HepG2 (cell line): ENCODE data around the gene CBX6. TPM values are rescaled to one million over a fixed set of nuclear protein-coding genes. Genes with fewer than 3 reads are reported as not detected.

Source experiments
- GABPA ChIP-seq, 2 experiments: IDR thresholded peaks; 2 replicates each; pipeline ENCODE4 v1.6.1; 2011 to 2016; ENCODE audit warnings: low read depth in 2 of 2, low read length in 1 of 2, missing biosample characterization in 1 of 2, missing genetic modification characterization in 1 of 2
- GLI4 ChIP-seq: sonication (generic); formaldehyde crosslinking; IDR thresholded peaks from 2 replicates; pipeline ENCODE4 v1.5.1; 2020; ENCODE audit warnings: missing genetic modification reagents, mild to moderate bottlenecking, moderate library complexity, borderline replicate concordance
- KDM3A ChIP-seq: IDR thresholded peaks from 2 replicates; pipeline ENCODE4 v1.6.1; 2018; ENCODE audit warnings: low read depth, missing compliant biosample characterization
- RARA ChIP-seq: IDR thresholded peaks from 2 replicates; pipeline ENCODE4 v1.6.1; 2016; ENCODE audit warnings: missing genetic modification reagents, missing compliant biosample characterization
- TCF12 ChIP-seq, 2 experiments: fragments of 450-650 bp in 1 of 2; sonication (generic) in 1 of 2; formaldehyde crosslinking in 1 of 2; IDR thresholded peaks; 2 replicates each; pipeline versions ENCODE4 v1.6.1 to v1.8.0; 2017 to 2022; ENCODE audit warnings: antibody characterized with exemption in 1 of 2, mild to moderate bottlenecking in 1 of 2, missing genetic modification reagents in 1 of 2, moderate library complexity in 1 of 2
- ZMYM2 ChIP-seq: sonication (generic); formaldehyde crosslinking; IDR thresholded peaks from 2 replicates; pipeline ENCODE4 v1.8.0; 2022; ENCODE audit warnings: mild to moderate bottlenecking, missing genetic modification reagents
- polyA plus RNA-seq, 8 experiments: library from polyadenylated mRNA; depleted of rRNA in 3 of 8; stranded (reverse) in 7 of 8; unstranded in 1 of 8; fragments of >200 nt; fragmentation: Illumina TruSeq in 4 of 8; extraction: Trizol in 4 of 8; gene quantifications; 2 replicates each; pipeline versions ENCODE4 v1.2.1 to v1.2.3, GENCODE V29; 2011 to 2016; ENCODE audit warnings: low read depth in 4 of 8, missing spikeins in 1 of 8, mixed read lengths in 1 of 8; ENCODE audit not compliant: insufficient read depth in 1 of 8
- total RNA-seq, 5 experiments: library from RNA; depleted of rRNA; stranded (reverse); fragments of >200 nt; fragmentation: Illumina TruSeq; extraction: Trizol; gene quantifications; 2 replicates each; pipeline ENCODE4 v1.2.3, GENCODE V29; 2016; ENCODE audit warnings: low read depth in 1 of 5
- TF ChIP-seq, protein P1 (sequence below): sonication (generic); formaldehyde crosslinking; IDR thresholded peaks from 2 replicates; pipeline ENCODE4 v1.4.0; 2020; ENCODE audit warnings: missing genetic modification reagents, borderline replicate concordance
- TF ChIP-seq, protein P2 (sequence below): IDR thresholded peaks from 2 replicates; pipeline ENCODE4 v1.6.1; 2012; ENCODE audit warnings: inconsistent platforms
- TF ChIP-seq, protein P3 (sequence below): IDR thresholded peaks from 2 replicates; pipeline ENCODE4 v1.6.1; 2016; ENCODE audit warnings: missing genetic modification reagents, missing compliant biosample characterization

Gene CBX6
- total and polyA plus RNA-seq, 2 of the 13 experiments (the other 11 are each of a cell fraction or from before 2014, with no cell fraction given): 1.7 to 6.5 TPM

DNA sequence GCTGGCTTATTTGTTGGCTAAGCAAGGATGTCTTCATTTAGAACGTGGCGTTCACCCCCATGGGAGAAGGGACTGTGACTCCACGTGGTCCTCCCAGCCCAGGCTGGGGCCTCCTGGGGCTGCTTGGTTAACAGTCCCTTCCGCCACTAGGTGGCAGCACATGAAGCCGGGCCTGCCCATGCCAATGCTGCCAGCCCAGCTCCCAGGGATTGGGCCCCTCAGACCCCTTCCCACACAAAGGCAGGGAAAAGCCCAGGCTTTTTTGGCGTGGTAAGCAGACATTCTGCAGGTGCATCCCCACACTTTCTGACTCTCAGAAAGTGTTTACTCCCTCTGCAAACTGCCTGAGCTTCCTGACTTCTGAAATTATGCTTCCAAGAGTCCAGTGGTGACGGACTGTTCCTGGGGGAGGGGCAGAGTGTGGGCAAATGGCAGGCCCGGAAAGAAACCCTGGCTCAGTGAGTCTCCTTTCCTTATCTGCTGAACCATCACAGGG, 3.1 kb downstream of the CBX6 start (continued):
- TF ChIP-seq, protein P1, sequence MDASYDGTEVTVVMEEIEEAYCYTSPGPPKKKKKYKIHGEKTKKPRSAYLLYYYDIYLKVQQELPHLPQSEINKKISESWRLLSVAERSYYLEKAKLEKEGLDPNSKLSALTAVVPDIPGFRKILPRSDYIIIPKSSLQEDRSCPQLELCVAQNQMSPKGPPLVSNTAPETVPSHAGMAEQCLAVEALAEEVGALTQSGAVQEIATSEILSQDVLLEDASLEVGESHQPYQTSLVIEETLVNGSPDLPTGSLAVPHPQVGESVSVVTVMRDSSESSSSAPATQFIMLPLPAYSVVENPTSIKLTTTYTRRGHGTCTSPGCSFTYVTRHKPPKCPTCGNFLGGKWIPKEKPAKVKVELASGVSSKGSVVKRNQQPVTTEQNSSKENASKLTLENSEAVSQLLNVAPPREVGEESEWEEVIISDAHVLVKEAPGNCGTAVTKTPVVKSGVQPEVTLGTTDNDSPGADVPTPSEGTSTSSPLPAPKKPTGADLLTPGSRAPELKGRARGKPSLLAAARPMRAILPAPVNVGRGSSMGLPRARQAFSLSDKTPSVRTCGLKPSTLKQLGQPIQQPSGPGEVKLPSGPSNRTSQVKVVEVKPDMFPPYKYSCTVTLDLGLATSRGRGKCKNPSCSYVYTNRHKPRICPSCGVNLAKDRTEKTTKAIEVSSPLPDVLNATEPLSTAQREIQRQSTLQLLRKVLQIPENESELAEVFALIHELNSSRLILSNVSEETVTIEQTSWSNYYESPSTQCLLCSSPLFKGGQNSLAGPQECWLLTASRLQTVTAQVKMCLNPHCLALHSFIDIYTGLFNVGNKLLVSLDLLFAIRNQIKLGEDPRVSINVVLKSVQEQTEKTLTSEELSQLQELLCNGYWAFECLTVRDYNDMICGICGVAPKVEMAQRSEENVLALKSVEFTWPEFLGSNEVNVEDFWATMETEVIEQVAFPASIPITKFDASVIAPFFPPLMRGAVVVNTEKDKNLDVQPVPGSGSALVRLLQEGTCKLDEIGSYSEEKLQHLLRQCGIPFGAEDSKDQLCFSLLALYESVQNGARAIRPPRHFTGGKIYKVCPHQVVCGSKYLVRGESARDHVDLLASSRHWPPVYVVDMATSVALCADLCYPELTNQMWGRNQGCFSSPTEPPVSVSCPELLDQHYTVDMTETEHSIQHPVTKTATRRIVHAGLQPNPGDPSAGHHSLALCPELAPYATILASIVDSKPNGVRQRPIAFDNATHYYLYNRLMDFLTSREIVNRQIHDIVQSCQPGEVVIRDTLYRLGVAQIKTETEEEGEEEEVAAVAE (CRISPR knock-in tag): no peak
- TF ChIP-seq, protein P2, sequence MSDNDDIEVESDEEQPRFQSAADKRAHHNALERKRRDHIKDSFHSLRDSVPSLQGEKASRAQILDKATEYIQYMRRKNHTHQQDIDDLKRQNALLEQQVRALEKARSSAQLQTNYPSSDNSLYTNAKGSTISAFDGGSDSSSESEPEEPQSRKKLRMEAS: peak; percentile 43
- TF ChIP-seq TCF12 (IDR thresholded peaks at IDR 0.05): no peak
- no peak for TF ChIP-seq TCF12 (CRISPR knock-in tag; IDR thresholded peaks at IDR 0.05)
- TF ChIP-seq, protein P3, sequence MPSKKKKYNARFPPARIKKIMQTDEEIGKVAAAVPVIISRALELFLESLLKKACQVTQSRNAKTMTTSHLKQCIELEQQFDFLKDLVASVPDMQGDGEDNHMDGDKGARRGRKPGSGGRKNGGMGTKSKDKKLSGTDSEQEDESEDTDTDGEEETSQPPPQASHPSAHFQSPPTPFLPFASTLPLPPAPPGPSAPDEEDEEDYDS: no peak
- no peak for TF ChIP-seq GABPA (IDR thresholded peaks at IDR 0.05; ENCODE audit: low read depth, low read length)
- no peak for TF ChIP-seq GABPA (CRISPR knock-in tag; IDR thresholded peaks at IDR 0.05; ENCODE audit: low read depth)
- TF ChIP-seq KDM3A: peak; percentile 28; the same call in 1 of the 2 replicates
- no peak for TF ChIP-seq GLI4 (CRISPR knock-in tag)
- TF ChIP-seq RARA: no peak
- no peak for TF ChIP-seq ZMYM2 (CRISPR knock-in tag)
